DOHH2 (cell line): Measurements from ENCODE around the gene PSMD14.

Experiments
- EZH2phosphoT487 ChIP-seq: fragments of 200-600 bp; sonication (generic); IDR thresholded peaks from 2 replicates; pipeline ENCODE4 v1.6.1; 2017; ENCODE audit warnings: borderline replicate concordance, mild to moderate bottlenecking, antibody characterized with exemption, low read length, moderate library complexity, mixed read lengths
- TF ChIP-seq, protein P1 (sequence below): fragments of 200-600 bp; sonication (generic); IDR thresholded peaks from one replicate; pipeline ENCODE4 v1.5.1; 2014; ENCODE audit warnings: antibody characterized with exemption, mild to moderate bottlenecking, low read depth, low read length; ENCODE audit not compliant: poor library complexity, severe bottlenecking

GRCh38 chr2:161417438-161418274 lies 109.4 kb downstream of the PSMD14 start:
- TF ChIP-seq EZH2phosphoT487: no peak; the same call in 1 of the 2 replicates
- TF ChIP-seq, protein P1, sequence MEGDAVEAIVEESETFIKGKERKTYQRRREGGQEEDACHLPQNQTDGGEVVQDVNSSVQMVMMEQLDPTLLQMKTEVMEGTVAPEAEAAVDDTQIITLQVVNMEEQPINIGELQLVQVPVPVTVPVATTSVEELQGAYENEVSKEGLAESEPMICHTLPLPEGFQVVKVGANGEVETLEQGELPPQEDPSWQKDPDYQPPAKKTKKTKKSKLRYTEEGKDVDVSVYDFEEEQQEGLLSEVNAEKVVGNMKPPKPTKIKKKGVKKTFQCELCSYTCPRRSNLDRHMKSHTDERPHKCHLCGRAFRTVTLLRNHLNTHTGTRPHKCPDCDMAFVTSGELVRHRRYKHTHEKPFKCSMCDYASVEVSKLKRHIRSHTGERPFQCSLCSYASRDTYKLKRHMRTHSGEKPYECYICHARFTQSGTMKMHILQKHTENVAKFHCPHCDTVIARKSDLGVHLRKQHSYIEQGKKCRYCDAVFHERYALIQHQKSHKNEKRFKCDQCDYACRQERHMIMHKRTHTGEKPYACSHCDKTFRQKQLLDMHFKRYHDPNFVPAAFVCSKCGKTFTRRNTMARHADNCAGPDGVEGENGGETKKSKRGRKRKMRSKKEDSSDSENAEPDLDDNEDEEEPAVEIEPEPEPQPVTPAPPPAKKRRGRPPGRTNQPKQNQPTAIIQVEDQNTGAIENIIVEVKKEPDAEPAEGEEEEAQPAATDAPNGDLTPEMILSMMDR: no peak
